Left renal cortex interstitium (tissue), 4 donors: ENCODE measurements around the gene GPN2. TPM values are rescaled to one million over a fixed set of nuclear protein-coding genes. Genes with fewer than 3 reads are reported as not detected.
A peak's percentile ranks its signal among the peaks of the same experiment; 100 is the strongest.

Source experiments
- DNase-seq, 4 donors: peaks; one replicate each; pipeline ENCODE4 v3.0.0-alpha.2; 2013; ENCODE audit warnings: low read depth in 4 of 4, low spot score in 2 of 4, missing footprints in 1 of 4
- polyA plus RNA-seq, 4 donors: library from polyadenylated mRNA; unstranded; fragments of 120-200 nt; gene quantifications; one replicate each; pipeline ENCODE4 v1.2.1, GENCODE V29; 2013; ENCODE audit not compliant: insufficient read length in 4 of 4

Gene GPN2
- polyA plus RNA-seq, result 10 to 100 TPM; 28.2 to 35.7 (median 33.7) TPM

- DNase-seq, result peak in 3 of 4 donors; percentile 68 to 78 (median 73)
These were observed at the start of gene GPN2 for GRCh38 chr1:26889551-26890466. TSS of gene GPN2 (minus strand) at chr1:26890283. CDS start at chr1:26890096, 187 bp downstream.

DNA sequence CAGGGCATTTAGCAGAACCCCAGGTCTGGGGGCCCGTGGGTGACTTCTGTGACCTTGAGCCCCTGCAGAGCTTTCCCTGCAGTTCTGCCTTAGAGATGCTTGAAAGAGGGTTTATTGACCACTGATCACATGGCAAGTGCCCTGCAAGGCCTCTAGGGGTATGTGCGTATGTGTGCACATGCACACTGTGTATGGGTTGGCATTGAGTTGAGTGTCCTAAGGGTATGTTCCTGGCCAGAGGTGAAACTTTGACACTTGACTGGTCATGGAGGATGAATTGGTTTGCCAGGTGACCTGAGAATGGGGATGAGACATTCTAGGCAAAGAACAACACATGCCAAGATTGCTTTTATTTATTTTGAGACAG is 48.6 kb upstream of the GPN2 start:
- no peak for DNase-seq

DNA sequence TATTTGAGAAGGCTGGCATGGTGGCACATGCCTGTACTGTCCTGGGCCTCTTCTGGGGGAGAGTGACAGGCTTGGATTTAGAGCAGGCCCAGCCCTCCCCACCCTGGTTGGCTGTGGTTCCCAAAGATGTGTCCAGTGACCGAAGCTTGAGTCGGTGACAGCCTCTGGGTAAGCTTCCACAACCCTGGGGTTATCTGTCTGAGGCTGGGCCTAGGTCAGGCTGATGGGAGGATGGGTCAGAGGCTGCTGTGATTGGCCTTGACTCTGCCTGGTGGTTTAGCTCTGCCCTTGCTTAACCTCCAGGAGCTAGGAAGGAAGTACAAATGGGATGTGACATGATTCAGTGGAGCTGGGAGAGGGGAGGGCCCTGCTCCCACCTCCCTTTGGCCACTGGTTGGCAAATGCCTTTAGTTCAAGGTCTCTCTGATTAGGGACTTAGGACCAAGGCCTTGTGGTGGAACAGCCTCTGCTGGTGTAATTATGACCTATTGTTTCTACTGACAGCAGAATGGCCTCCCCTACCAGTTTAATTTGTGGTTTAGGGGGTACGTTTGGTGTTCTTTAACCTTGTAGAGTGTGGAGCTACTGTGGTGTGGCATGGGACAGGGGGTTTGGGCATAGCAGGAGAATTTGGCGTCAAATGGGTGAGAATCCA is 48.0 kb upstream of the GPN2 start:
- DNase-seq, result no peak

DNA sequence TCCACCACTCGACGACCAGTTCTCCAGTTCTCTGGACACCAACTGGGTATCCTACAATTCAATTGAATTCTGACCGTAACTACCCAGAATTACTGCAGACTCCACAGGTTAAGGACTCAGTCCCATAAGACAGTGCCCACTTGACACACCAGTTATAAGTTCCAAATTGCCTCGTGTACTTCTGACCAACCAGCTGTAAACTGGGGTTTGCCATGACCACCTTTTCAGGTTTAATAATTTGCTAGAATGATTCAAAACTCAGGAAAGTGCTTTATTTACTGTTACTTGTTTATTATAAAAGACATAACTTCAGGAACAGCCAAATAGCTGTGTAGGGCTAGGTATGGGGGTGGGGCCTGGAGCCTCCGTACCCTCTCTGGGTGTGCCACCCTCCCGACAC is 46.7 kb upstream of the GPN2 start:
- no peak for DNase-seq

DNA sequence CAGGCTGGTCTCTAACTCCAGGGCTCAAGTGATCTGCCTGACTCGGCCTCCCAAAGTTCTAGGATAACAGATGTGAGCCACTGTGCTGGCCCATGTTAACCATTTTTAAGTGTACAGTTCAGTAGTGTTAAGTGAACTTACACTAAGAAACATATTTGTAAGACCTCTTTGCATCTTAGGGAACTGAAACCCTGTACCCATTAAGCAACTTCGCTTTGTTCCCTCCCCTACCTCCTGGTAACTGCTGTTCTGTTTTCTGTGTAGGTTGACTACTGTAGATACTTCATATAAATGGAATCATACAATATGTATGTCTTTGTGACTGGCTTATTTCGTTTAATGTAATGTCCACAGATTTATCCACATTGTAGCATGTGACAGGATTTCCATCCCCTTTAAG is 42.4 kb upstream of the GPN2 start:
- DNase-seq, result no peak

- DNase-seq, result no peak
These were observed 33.6 kb upstream of the GPN2 start for GRCh38 chr1:26923711-26924110.

DNA sequence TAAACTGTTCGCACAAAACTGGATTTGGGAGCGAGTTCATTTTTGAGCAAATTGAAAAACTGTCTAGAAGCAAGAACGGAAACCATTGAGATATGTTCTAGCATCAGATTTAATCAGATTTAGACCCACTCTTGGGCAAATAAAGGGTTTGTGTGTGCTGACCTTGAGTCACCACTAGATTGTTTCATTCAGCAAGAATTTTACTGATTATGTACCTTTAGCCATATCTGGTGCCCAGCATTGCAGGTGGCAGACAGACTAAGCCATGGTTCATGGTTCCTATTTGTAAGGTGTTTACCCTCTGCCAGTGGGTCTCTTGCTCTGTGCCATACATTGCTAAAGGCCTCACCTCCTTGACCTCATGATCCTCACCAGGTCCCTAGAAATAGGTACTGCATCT is 32.8 kb upstream of the GPN2 start:
- no peak for DNase-seq

- no peak for DNase-seq
These were observed 32.3 kb upstream of the GPN2 start for GRCh38 chr1:26922431-26922729.

DNA sequence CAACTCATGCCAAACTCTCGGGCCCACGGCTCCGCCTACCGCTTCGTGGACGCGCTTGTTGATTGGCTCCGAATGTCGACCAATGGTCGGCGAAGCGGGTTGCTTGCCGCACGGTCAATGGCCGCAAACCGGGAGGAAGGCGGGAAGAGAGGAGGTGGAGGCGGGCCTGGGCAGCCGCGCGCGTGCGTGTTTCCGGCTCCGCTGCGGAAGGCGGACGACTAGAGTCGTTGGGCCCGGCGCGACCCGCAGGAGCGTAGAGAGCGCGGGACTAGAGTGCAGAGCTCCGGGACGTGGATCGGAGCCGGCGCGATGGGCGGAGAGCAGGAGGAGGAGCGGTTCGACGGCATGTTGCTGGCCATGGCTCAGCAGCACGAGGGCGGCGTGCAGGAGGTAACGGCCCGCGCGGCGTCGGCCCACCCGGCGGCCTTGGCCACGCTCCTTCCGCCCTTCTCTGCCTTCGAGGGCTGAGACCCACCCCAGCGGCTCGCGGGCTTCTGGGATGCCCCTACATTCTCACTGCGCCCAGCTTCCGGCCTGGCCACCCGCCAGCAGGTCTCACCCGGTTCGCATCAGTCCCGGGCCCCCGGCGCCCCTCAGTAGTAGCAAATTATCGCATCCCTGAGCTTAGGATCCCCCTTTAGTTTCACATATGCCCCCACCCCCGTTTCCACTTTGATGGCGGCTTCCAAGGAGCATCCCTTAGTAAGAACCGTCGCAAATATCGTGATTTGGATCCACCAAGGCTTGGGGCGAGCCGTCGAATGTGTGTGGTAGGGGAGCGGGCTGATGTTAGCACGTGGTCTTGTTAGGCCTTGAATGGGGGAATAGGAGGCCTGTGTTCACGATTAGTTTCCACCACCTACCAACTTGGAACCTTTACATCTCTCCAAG is 31.7 kb upstream of the GPN2 start, which contains the start of gene NUDC:
TSS of gene NUDC (plus strand) at position 204 of the 891 bp plus-strand sequence. CDS start at position 310, 106 bp downstream.
- peak; percentile 77 to 95 (median 86) for DNase-seq

DNA sequence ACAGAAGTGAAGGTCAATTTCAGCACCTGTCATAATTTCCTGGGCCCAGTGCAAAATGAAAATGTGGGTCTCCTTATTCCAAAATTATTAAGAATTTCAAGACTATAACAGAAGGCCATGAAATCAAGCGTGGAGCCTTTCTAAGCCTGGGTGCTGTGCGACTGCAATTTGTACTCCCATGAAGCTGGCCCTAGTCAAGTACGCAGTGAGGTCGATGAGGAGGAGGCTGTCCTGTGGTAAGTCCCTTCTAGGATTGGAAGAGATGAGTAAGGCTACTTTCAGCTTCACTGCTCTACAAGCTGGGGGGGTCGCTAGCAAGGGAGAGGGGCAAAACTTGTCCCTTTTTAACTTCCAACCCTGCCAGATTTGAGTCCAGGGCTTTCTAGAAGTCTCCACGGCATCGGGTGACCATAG is 31.1 kb upstream of the GPN2 start:
- no peak for DNase-seq

DNA sequence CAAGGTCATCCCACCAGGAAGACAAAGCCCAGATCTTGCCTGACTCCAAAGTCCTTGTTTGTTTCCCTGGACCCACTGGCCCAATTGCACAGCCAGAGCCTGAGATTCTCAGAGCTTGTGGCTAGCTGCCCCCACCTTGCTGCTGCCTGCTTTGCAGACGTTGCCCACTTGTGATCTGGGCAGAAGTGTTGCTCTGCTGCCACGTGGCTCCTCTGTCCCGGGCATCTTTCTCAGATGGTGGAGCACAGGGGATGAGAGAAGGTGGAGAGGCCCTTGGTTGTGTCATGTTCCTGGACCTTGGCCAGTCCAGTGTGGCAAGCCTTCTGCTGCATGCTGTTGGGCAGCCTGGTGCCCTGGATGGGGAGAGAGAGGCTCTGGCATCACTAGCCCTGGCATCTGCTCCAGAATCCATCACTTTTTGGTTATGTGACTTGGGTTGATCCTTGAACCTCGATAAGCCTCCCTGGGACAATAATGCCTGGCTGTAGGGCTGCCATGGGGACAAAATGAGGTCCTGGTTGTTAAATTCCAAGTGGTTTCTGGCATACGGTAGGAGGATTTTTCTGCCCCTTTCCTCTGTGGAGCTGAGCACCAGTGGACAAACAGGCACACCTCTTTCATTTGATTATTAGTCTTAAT is 25.2 kb upstream of the GPN2 start:
- no peak for DNase-seq

GRCh38 chr1:26913754-26914619 is 23.9 kb upstream of the GPN2 start, which contains the start of gene NR0B2:
TSS of gene NR0B2 (minus strand) at chr1:26913975. CDS start at chr1:26913940, 35 bp downstream.
- DNase-seq, result no peak

- no peak for DNase-seq
These were observed 23.3 kb upstream of the GPN2 start for GRCh38 chr1:26913389-26913753.

GRCh38 chr1:26912147-26912490 is 22.0 kb upstream of the GPN2 start:
- DNase-seq, result no peak

- no peak for DNase-seq
These were observed 21.5 kb upstream of the GPN2 start for GRCh38 chr1:26911399-26912146.

GRCh38 chr1:26910343-26911160 is 20.5 kb upstream of the GPN2 start:
- DNase-seq, result no peak

DNA sequence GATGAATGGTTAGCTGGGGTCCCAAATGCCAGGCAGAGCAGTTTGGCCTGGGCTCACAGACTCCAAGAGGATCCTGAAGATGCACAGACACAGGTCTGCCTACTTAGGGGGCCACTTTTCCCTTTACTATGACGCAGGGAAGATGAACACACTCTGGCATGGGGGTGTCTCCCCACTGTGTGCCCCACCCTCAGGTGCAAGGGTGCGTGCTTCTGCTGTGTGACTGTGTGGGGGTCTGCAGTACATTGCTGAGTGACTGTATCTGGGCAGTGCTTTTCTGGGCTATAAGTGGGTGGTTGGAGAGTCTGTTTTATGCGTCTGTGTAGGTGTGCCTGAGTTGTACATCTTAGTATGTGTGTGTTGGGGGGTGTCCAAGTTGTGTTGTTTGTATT is 19.9 kb upstream of the GPN2 start:
- no peak for DNase-seq
